DMS114 treated with DMSO at 0.1 percent for 48 hours (cell line): ENCODE measurements around the gene FBXO31.
A peak's percentile ranks its signal among the peaks of the same experiment; 100 is the strongest.

Experiments
- DNase-seq: peaks from one replicate; lab custom pipeline; 2025; ENCODE audit not compliant: unreplicated experiment; lab: John Stamatoyannopoulos, UW

Gene FBXO31

GRCh38 chr16:87288753-87289362 lies 94.7 kb downstream of the FBXO31 start:
- DNase-seq = no peak

GRCh38 chr16:87286839-87287626 lies 96.5 kb downstream of the FBXO31 start:
- DNase-seq = no peak

DNA sequence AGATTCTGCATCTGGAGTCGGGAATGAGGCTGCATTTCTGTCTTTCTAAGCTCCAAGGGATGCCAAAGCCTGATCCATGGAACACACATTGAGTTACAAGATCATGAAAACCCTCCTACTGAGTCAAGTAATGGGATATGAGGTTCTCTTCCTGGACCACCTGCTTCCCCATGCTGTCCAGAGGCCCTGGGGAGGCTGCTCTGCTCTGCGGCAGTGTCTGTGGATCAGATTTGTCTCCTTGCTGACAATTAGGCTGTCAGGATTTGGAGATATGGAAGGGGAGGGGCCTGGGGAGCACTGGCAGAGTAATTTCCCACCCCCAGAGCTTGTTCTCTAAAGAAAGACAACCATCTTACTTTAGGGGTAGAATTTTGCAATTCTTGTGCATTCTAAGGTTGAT lies 99.4 kb downstream of the FBXO31 start:
- DNase-seq = no peak

DNA sequence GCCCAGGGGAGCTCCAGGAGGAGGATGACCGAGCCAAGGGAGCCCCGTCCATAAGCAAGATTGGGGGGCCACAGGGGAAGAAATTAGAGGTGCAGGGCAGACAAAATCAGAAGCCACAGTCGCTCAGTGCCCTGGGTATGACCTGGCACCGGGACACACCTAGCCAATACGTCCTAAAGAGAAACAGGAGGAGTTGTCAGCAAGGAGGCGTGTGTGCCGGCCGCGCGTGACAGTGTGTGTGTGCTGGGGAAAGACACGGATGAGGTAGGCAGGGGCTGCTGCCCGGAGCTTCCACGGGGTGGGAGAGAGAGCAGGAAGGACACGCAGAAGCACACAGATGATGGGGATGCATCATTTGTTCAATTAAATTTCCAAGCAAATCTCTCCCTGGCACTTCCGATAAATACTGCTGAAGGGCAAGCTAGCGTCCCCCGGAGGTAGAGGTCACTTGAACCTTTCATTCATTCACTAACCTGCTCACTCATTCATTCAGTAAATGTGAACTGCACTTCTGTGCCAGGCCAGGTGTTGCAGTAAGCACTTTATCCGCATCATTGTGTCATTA lies 104.4 kb downstream of the FBXO31 start:
- DNase-seq = no peak

DNA sequence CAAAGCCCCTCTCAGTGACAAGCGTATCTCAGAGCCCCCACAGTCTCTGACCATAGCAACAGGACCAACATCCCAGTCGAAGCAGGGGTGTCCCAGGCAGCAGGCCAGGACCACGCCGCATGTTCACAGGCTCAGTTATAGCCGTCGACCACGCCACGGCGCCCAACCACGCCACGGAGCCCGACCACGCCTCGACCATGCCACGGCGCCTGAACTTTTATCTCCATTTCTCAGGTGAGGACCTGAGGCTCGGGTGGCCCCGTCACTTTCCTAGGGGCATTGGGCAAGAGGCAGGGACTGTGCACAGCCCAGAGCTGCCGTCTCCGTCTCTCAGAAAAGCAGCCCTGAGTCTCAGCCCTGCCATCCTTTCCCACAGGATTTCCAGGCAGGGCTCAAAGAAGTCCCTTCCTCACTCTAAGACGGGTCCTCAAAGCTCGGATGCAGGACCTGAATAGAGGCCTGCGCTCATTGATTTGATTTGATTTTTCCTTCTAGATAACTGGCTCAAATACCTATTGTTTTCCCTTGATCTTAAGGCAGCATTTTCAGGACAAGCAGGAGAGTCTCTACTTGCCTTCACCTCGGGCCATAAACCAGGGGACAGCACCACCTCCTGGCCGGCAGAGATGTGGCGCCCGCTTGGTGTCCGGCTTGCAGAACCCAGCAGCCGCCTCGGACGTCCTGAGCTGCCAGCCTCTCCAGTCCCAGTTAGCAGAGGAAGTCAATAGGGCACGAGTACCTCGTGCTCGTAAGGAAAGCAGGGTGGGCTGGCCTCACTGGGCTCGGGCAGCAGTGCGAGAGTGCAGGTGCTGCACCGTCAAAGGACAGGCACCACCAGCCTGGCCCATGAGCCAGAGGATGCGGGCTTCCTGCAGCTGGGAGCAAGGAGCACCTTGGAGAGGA lies 105.1 kb downstream of the FBXO31 start:
- DNase-seq = peak; percentile 60
